GM12878 (cell line): ENCODE results near the gene CALHM4. TPM values are rescaled to one million over a fixed set of nuclear protein-coding genes. Genes with fewer than 3 reads are reported as not detected.

Experiments used
- ATAC-seq: fragments of 200-7000 bp; cut with Tn5 transposase; 3 replicates; pipeline ENCODE4 v1.9.1; 2020; ENCODE audit warnings: mild to moderate bottlenecking, moderate library complexity
- BruUV-seq: library from RNA; stranded (reverse); fragments of 400-500 nt; replicated peaks from 2 replicates; lab custom pipeline; 2021; lab: Mats Ljungman, UMichigan
- CTCF ChIA-PET: fragments of 300-600 bp; sonication (Branson Sonifier 250); formaldehyde crosslinking; extraction: SDS; loops from one replicate; lab custom pipeline; 2021; ENCODE audit warnings: inconsistent platforms; lab: Yijun Ruan, JAX
- POLR2A ChIA-PET: fragments of 350-600 bp; formaldehyde crosslinking; extraction: SDS; loops from one replicate; lab custom pipeline; 2021; ENCODE audit warnings: inconsistent platforms; lab: Charles Lee
- RAD21 ChIA-PET: fragments of 300-600 bp; sonication (Branson Sonifier 250); formaldehyde crosslinking; loops from one replicate; lab custom pipeline; 2023; ENCODE audit warnings: antibody characterized with exemption; ENCODE audit not compliant: unreplicated experiment; lab: Charles Lee
- SMC1A ChIA-PET: fragments of 300-600 bp; sonication (Branson Sonifier 250); formaldehyde crosslinking; loops from one replicate; lab custom pipeline; 2023; ENCODE audit not compliant: unreplicated experiment, uncharacterized antibody; lab: Charles Lee
- DNase-seq: peaks from one replicate; pipeline ENCODE4 v3.0.0-alpha.2; 2011; ENCODE audit warnings: low read depth, low spot score
- FAIRE-seq: peaks from 3 replicates; lab custom pipeline; 2011; peaks lifted over from hg19 to GRCh38; lab: Jason Lieb, UNC
- H2AFZ ChIP-seq: 2 replicates; pipeline ENCODE4 v1.6.0; 2011; ENCODE audit warnings: low read depth, low read length, control low read depth; ENCODE audit not compliant: control insufficient read depth
- H3K27ac ChIP-seq: 2 replicates; pipeline ENCODE4 v1.5.1; 2011; ENCODE audit warnings: control low read depth; ENCODE audit not compliant: control insufficient read depth, insufficient read depth
- H3K27me3 ChIP-seq, 2 experiments: replicated peaks in 1 of 2; 2 replicates each; pipeline versions ENCODE4 v1.6.0 to v1.6.1; 2011; ENCODE audit warnings: low read length in 1 of 2; ENCODE audit not compliant: control insufficient read depth in 2 of 2, insufficient read depth in 2 of 2
- H3K36me3 ChIP-seq, 2 experiments: 2 replicates each; pipeline ENCODE4 v1.5.1; 2011; ENCODE audit warnings: low read length in 1 of 2; ENCODE audit not compliant: control insufficient read depth in 2 of 2, insufficient read depth in 2 of 2
- H3K4me1 ChIP-seq: 2 replicates; pipeline ENCODE4 v1.6.1; 2011; ENCODE audit warnings: mild to moderate bottlenecking, low read length, moderate library complexity, mixed read lengths; ENCODE audit not compliant: control insufficient read depth, insufficient read depth
- H3K4me2 ChIP-seq: 2 replicates; pipeline ENCODE4 v1.6.0; 2011; ENCODE audit warnings: control low read depth; ENCODE audit not compliant: control insufficient read depth, insufficient read depth
- H3K4me3 ChIP-seq: fragments of 200-600 bp; sonication (generic); 2 replicates; pipeline ENCODE4 v1.5.1; 2016
- H3K79me2 ChIP-seq: 2 replicates; pipeline ENCODE4 v1.6.0; 2011; ENCODE audit warnings: low read length; ENCODE audit not compliant: control insufficient read depth, insufficient read depth
- H3K9ac ChIP-seq: 2 replicates; pipeline ENCODE4 v1.8.0; 2011; ENCODE audit warnings: low read length, control low read depth, mixed read lengths; ENCODE audit not compliant: control insufficient read depth, insufficient read depth
- H3K9me3 ChIP-seq: replicated peaks from 3 replicates; pipeline ENCODE4 v1.5.1; 2011; ENCODE audit warnings: mild to moderate bottlenecking, low read length; ENCODE audit not compliant: control insufficient read depth, insufficient read depth
- H4K20me1 ChIP-seq: 2 replicates; pipeline ENCODE4 v1.6.0; 2011; ENCODE audit not compliant: control insufficient read depth, insufficient read depth
- ATF3 ChIP-seq: IDR thresholded peaks from 2 replicates; pipeline ENCODE4 v1.6.1; 2011; ENCODE audit warnings: low read depth, mild to moderate bottlenecking, low read length, moderate library complexity, borderline replicate concordance; ENCODE audit errors: extremely low read depth
- EP300 ChIP-seq, 2 experiments: fragments of 150-350 bp in 1 of 2; IDR thresholded peaks; 2 replicates each; pipeline ENCODE4 v1.6.1; 2011 to 2012; ENCODE audit warnings: low read depth in 2 of 2, low read length in 2 of 2, borderline replicate concordance in 1 of 2, improper control_type of control experiment in 1 of 2, inconsistent platforms in 1 of 2; ENCODE audit not compliant: control insufficient read depth in 1 of 2
- ETV6 ChIP-seq, 2 experiments: fragments of 450-650 bp in 1 of 2; IDR thresholded peaks in 1 of 2; conservative IDR thresholded peaks in 1 of 2; 2 replicates each; pipeline ENCODE4 v1.6.1; 2014; ENCODE audit warnings: antibody characterized with exemption in 1 of 2, borderline replicate concordance in 1 of 2, low read depth in 1 of 2, mild to moderate bottlenecking in 1 of 2, moderate library complexity in 1 of 2
- IRF3 ChIP-seq: fragments of 450-650 bp; IDR thresholded peaks from 2 replicates; pipeline ENCODE4 v1.6.1; 2014; ENCODE audit warnings: mild to moderate bottlenecking
- MLLT1 ChIP-seq: fragments of 450-650 bp; IDR thresholded peaks from 2 replicates; pipeline ENCODE4 v1.6.1; 2016; ENCODE audit warnings: mild to moderate bottlenecking
- MXI1 ChIP-seq: fragments of 150-350 bp; IDR thresholded peaks from 2 replicates; pipeline ENCODE4 v1.6.1; 2011; ENCODE audit warnings: low read depth, mild to moderate bottlenecking, inconsistent platforms, low read length, improper control_type of control experiment
- NFXL1 ChIP-seq: fragments of 450-650 bp; IDR thresholded peaks from 2 replicates; pipeline ENCODE4 v1.6.1; 2017; ENCODE audit warnings: antibody characterized with exemption, mild to moderate bottlenecking, borderline replicate concordance
- NFYA ChIP-seq: IDR thresholded peaks from 2 replicates; pipeline ENCODE4 v1.6.1; 2011; ENCODE audit warnings: low read depth, mild to moderate bottlenecking, low read length, improper control_type of control experiment, borderline replicate concordance
- POLR2A ChIP-seq: IDR thresholded peaks from 2 replicates; pipeline ENCODE4 v1.6.1; 2011; ENCODE audit warnings: low read depth, mild to moderate bottlenecking, low read length
- POU2F2 ChIP-seq: IDR thresholded peaks from 3 replicates; pipeline ENCODE4 v1.6.1; 2011; ENCODE audit warnings: low read depth, mild to moderate bottlenecking, low read length, borderline replicate concordance
- RBBP5 ChIP-seq: fragments of 200-600 bp; sonication (generic); conservative IDR thresholded peaks from 2 replicates; pipeline ENCODE4 v1.6.1; 2016
- RELA ChIP-seq: fragments of 450-650 bp; IDR thresholded peaks from 2 replicates; pipeline ENCODE4 v1.8.0; 2014; ENCODE audit warnings: borderline replicate concordance; ENCODE audit not compliant: partially characterized antibody
- RELB ChIP-seq: fragments of 450-650 bp; IDR thresholded peaks from 2 replicates; pipeline ENCODE4 v1.6.1; 2017; ENCODE audit warnings: low read depth, mild to moderate bottlenecking, moderate library complexity
- SMAD1 ChIP-seq: fragments of 450-650 bp; IDR thresholded peaks from 2 replicates; pipeline ENCODE4 v1.6.1; 2018; ENCODE audit warnings: mild to moderate bottlenecking, low read depth; ENCODE audit not compliant: partially characterized antibody
- SMAD5 ChIP-seq: IDR thresholded peaks from 2 replicates; pipeline ENCODE4 v1.6.1; 2016; ENCODE audit warnings: antibody characterized with exemption, low read depth
- SUPT20H ChIP-seq: IDR thresholded peaks from 2 replicates; pipeline ENCODE4 v1.6.1; 2011; ENCODE audit warnings: low read depth, mild to moderate bottlenecking, low read length, moderate library complexity, borderline replicate concordance; ENCODE audit not compliant: control insufficient read depth
- WGBS: methylation state at CpG from one replicate; pipeline ENCODE4 v1.1.6; 2016; ENCODE audit warnings: low lambda C conversion rate; ENCODE audit not compliant: insufficient replicate concordance, insufficient coverage; ENCODE audit errors: missing lambda C conversion rate; 5-methylcytosine and 5-hydroxymethylcytosine counted together
- in situ Hi-C: fragments of 300-500 bp; cut with MboI; formaldehyde crosslinking; loops from 9 replicates; pipeline ENCODE4 v1.14.3; 2018; ENCODE audit warnings: mixed read lengths
- intact Hi-C: fragments of 100-400 bp; cut with micrococcal nuclease; formaldehyde crosslinking; loops from one replicate; pipeline ENCODE4 v1.14.2; 2022; ENCODE audit not compliant: unreplicated experiment
- polyA plus RNA-seq, 11 experiments: library from polyadenylated mRNA; depleted of rRNA in 4 of 11; unstranded in 6 of 11; stranded (reverse) in 5 of 11; fragments of >200 nt; fragmentation: Nextera tagmentation in 4 of 11; fragmentation: Illumina TruSeq in 1 of 11; extraction: Ambion mirVana in 4 of 11; extraction: Trizol in 1 of 11; gene quantifications; 1 replicate in 1 of 11; 2 replicates in 10 of 11; pipeline versions ENCODE4 v1.2.1 to v1.2.3, GENCODE V29; 2011 to 2016; ENCODE audit warnings: inconsistent platforms in 2 of 11, missing spikeins in 2 of 11, low read depth in 1 of 11
- total RNA-seq, 4 experiments: library from RNA; depleted of rRNA in 3 of 4; stranded (reverse); fragments of >200 nt in 3 of 4; fragmentation: Illumina TruSeq in 1 of 4; extraction: Trizol in 1 of 4; gene quantifications; 2 replicates each; pipeline versions ENCODE4 v1.2.1 to v1.2.3, GENCODE V29; 2013 to 2021

CALHM4 gene
- total and polyA plus RNA-seq, 10 of the 15 experiments (the other 5 are each of a cell fraction or from before 2014, with no cell fraction given): not detected

GRCh38 chr6:116515141-116515540 lies 38.4 kb upstream of the CALHM4 start (continued):
- TF ChIP-seq IRF3 (no peak), MXI1 (no peak), SMAD5 (no peak), ATF3 (no peak), POLR2A (no peak)
- TF ChIP-seq, all 136 proteins: peak for 0

GRCh38 chr6:116518621-116519368 lies 34.8 kb upstream of the CALHM4 start:
- no peak overlapping the region for H3K9ac ChIP-seq
- RAD21 ChIA-PET: interaction anchor here (0.7 to 1.6 kb wide), 4 partner anchors 14 to 302 kb away, joined by 3 to 6 read pairs (median 4); no protein-coding TSS in a partner anchor
- H3K27ac ChIP-seq: no peak overlapping the region
- BruUV-seq: no TSS peak
- POLR2A ChIA-PET: no interaction called here
- no peak for FAIRE-seq
- no peaks in the 10 kb centered on the region for H3K9me3 ChIP-seq
- no peak overlapping the region for H3K4me2 ChIP-seq
- no peaks in the 10 kb centered on the region for H3K4me1 ChIP-seq
- DNase-seq: no peak
- H3K27me3 ChIP-seq: no peaks in the 10 kb centered on the region
- H3K79me2 ChIP-seq: no peaks in the 10 kb centered on the region
- no peaks in the 10 kb centered on the region for H4K20me1 ChIP-seq
- 63% methylated on average over 4 of the region's 4 CpGs for WGBS
- ATAC-seq: no peak; the same call in 1 of the 3 replicates
- no peak overlapping the region for H3K4me3 ChIP-seq
- intact Hi-C loops: no loop called here
- SMC1A ChIA-PET: interaction anchor here (0.9 to 3.0 kb wide), 4 partner anchors 12 to 238 kb away, joined by 3 to 11 read pairs (median 4); no protein-coding TSS in a partner anchor
- in situ Hi-C loops: no loop called here
- H2AFZ ChIP-seq: no peak overlapping the region
- CTCF ChIA-PET: interaction anchor here (0.8 to 1.8 kb wide), 5 partner anchors 15 to 251 kb away, joined by 3 to 8 read pairs (median 3); no protein-coding TSS in a partner anchor
- H3K36me3 ChIP-seq: no peaks in the 10 kb centered on the region
- TF ChIP-seq ETV6 (conservative IDR thresholded peaks at IDR 0.05 in 1 of 2, IDR thresholded peaks at IDR 0.05 in 1 of 2; ENCODE audit: borderline replicate concordance in 1 of 2, low read depth in 1 of 2) (no peak), POLR2A (no peak), MLLT1 (no peak), SUPT20H (no peak), POU2F2 (no peak), RELA (no peak), SMAD1 (no peak), NFXL1 (no peak), RBBP5 (no peak), RELB (no peak), EP300 (IDR thresholded peaks at IDR 0.05; ENCODE audit: borderline replicate concordance in 1 of 2, control insufficient read depth in 1 of 2, low read depth in 2 of 2, low read length in 2 of 2) (no peak), NFYA (no peak), MXI1 (no peak)
